SK-N-MC (cell line): ENCODE data around the gene ABCA5.

ENCODE experiments used
- DNase-seq: peaks from one replicate; pipeline ENCODE4 v3.0.0-alpha.2; 2011; ENCODE audit warnings: low read depth, low spot score
- H3K27ac ChIP-seq: fragments of 200-600 bp; sonication (generic); 2 replicates; pipeline ENCODE4 v1.5.1; 2016; ENCODE audit warnings: mixed run types
- H3K36me3 ChIP-seq: fragments of 200-600 bp; sonication (generic); 2 replicates; pipeline ENCODE4 v1.6.1; 2017; ENCODE audit warnings: antibody characterized with exemption, low read length, mixed read lengths; ENCODE audit not compliant: insufficient read depth
- H3K4me3 ChIP-seq: fragments of 200-600 bp; sonication (generic); 2 replicates; pipeline ENCODE4 v1.5.1; 2016
- H3K9ac ChIP-seq: fragments of 200-600 bp; sonication (generic); 2 replicates; pipeline ENCODE4 v1.8.0; 2017; ENCODE audit warnings: mixed run types, mixed read lengths; ENCODE audit not compliant: insufficient read length
- H3K9me3 ChIP-seq: fragments of 200-600 bp; sonication (generic); 2 replicates; pipeline ENCODE4 v1.6.1; 2017; ENCODE audit warnings: low read depth, mild to moderate bottlenecking, antibody characterized with exemption, low read length, moderate library complexity, mixed read lengths
- EZH2 ChIP-seq: fragments of 200-600 bp; sonication (generic); IDR thresholded peaks from one replicate; pipeline ENCODE4 v1.6.1; 2017; ENCODE audit warnings: antibody characterized with exemption
- FOXP2 ChIP-seq: optimal IDR thresholded peaks from 2 replicates; pipeline ENCODE3; 2011; ENCODE audit warnings: mild to moderate bottlenecking, moderate library complexity; ENCODE audit not compliant: insufficient read depth; ENCODE audit errors: extremely low read length, control extremely low read depth
- POLR2AphosphoS5 ChIP-seq: IDR thresholded peaks from 2 replicates; pipeline ENCODE4 v1.6.1; 2012; ENCODE audit warnings: mild to moderate bottlenecking, low read depth, low read length, borderline replicate concordance

The ABCA5 gene

GRCh38 chr17:69339937-69340336 lies 13.0 kb upstream of the ABCA5 start:
- TF ChIP-seq POLR2AphosphoS5 (no peak), FOXP2 (no peak), EZH2 (no peak)
- Histone ChIP-seq H3K4me3 (no peak overlapping the region), H3K36me3 (no peaks in the 10 kb centered on the region), H3K9ac (no peak overlapping the region), H3K27ac (0 out of 2 replicates have a peak overlapping the region, but pooled peaks have one; percentile 3), H3K9me3 (no peaks in the 10 kb centered on the region)
- DNase-seq, result no peak

DNA sequence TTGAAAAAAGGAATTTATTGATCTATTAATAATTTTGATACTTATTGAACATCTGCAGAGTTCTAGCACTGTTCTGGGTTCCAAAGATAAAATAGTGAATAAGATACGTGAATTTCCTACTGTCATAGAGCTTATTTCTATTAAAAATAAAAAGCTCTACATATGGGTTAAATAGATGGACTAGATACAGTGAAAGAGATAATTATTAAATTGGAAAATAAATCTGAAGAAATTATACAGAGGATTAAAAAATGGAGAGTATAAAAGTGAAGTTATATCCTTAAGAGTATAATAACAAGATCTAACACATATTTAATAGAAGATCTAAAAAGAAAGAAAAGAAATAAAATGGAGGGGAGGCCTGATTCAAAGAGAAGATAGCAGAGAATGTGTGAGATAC lies 10.1 kb upstream of the ABCA5 start:
- Histone ChIP-seq H3K4me3 (no peak overlapping the region), H3K9ac (no peak overlapping the region), H3K27ac (no peak overlapping the region), H3K9me3 (no peaks in the 10 kb centered on the region), H3K36me3 (no peaks in the 10 kb centered on the region)
- TF ChIP-seq POLR2AphosphoS5 (no peak), FOXP2 (no peak), EZH2 (no peak)
- DNase-seq, result no peak

DNA sequence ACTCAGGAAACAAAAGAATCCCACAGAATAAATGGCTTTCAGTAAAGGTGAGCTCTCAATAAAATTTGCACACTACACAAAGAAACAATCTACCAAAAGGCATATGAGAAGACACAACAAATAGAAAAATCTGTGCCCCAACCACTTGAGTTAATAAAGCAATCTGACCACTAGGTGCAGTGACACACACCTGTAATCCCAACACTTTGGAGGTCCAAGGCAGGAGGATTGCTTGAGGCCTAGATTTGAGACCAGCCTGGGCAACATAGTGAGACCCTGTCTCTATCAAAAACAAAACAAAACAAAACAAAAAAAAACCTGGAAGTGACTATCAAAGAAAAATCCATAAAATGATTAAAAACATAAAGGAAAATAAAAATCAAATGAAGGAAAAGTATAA lies 9.6 kb upstream of the ABCA5 start:
- Histone ChIP-seq H3K36me3 (no peaks in the 10 kb centered on the region), H3K27ac (no peak overlapping the region), H3K4me3 (no peak overlapping the region), H3K9me3 (no peaks in the 10 kb centered on the region), H3K9ac (no peak overlapping the region)
- no peak for DNase-seq
- TF ChIP-seq POLR2AphosphoS5 (no peak), EZH2 (no peak), FOXP2 (no peak)

- no peak for TF ChIP-seq EZH2
- Histone ChIP-seq H3K9me3 (no peaks in the 10 kb centered on the region), H3K9ac (no peak overlapping the region), H3K27ac (no peak overlapping the region), H3K4me3 (no peak overlapping the region), H3K36me3 (no peaks in the 10 kb centered on the region)
- DNase-seq, result no peak
Measured at GRCh38 chr17:69335058-69335457, 8.1 kb upstream of the ABCA5 start.

DNA sequence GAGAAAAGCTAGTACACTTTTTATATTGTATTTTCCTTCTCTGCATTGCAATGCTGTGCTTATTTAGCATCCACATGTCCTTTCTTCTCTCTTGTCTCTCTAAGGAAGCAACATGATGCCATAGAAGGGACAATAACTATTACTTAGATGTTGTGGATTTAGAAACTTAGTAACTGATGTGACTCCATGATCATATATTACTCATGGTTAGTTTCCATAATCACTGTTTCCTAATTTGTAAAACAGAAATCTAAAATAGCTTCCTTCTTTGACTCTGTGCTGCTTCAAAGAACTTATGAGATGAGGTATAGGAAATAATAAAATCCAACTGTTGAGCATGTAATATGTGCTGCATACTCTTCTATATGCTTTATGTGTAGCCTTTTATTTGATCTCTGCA lies 6.6 kb upstream of the ABCA5 start:
- no peak for DNase-seq
- Histone ChIP-seq H3K9ac (no peak overlapping the region), H3K36me3 (no peaks in the 10 kb centered on the region), H3K9me3 (no peaks in the 10 kb centered on the region), H3K4me3 (no peak overlapping the region), H3K27ac (no peak overlapping the region)
- TF ChIP-seq FOXP2, result no peak
- TF ChIP-seq EZH2, result no peak
- no peak for TF ChIP-seq POLR2AphosphoS5

DNA sequence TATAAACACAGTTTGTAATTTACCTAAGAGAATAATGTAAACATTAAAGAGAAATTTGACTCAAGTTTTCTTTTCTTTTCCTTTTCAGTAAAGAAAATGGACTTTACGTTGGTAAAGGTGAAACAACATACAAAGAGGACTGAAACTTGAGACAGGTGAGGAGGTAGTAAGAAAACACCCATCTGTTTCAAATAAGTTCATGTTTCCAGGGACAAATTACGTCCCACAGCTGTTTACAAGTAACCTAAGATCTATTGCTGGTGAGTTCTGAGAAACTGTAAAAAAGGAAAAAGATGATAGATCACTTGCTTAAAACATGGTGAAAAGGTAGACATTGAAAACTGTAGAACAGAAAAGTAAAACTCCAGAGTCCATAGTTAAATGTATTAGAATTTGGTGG lies 4.8 kb upstream of the ABCA5 start:
- Histone ChIP-seq H3K9me3 (no peaks in the 10 kb centered on the region), H3K36me3 (no peaks in the 10 kb centered on the region), H3K9ac (no peak overlapping the region), H3K4me3 (no peak overlapping the region), H3K27ac (no peak overlapping the region)
- TF ChIP-seq EZH2 (no peak), FOXP2 (no peak)
- DNase-seq, result no peak

GRCh38 chr17:69326377-69327059 lies 415 bp downstream of the ABCA5 start:
- no peak for DNase-seq
- H3K27ac ChIP-seq, result no peak overlapping the region
- no peaks in the 10 kb centered on the region for H3K36me3 ChIP-seq
- peak overlapping the region; percentile 98 for H3K4me3 ChIP-seq
- TF ChIP-seq EZH2 (no peak), FOXP2 (no peak), POLR2AphosphoS5 (no peak)
- peak overlapping the region; percentile 75 for H3K9ac ChIP-seq
- H3K9me3 ChIP-seq, result no peaks in the 10 kb centered on the region

DNA sequence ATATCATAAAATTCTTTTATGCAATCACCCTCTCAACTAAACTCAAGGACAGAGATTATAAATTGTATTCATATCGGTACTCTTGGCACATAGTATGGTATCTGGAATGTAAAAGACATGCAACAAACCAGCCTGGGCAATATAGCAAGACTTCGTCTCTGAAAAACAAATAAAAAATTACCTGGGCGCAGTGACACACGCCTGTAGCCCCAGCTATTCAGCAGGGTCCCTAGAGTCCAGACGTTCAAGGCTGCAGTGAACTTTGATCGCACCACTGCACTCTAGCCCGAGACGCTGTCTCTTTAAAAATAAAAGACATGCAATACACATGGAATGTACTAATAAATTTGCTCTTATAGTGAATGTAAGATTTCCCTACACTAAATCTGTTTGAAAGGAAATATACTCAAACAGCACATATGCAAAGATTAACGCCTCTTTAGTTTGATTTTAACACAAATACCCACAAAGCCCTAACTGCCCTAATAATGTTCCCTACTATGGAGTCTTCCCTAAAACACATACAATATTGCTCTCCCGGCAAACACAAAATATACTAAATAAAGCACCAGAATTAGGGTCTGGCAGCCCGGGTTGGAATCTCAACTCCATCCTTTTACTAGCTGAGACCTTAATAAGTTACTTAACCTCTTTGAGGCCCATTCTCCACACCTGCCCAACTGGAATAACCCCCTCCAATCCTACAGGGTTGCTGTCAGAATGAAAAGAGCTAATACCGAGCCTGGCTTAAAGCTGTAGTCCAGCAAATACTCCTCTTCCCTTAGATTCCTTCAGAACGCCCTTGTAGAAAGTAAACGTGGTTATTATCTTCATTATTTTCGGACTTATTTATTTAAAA lies 1.2 kb downstream of the ABCA5 start:
- no peak for DNase-seq
- peak overlapping the region; percentile 98 for H3K4me3 ChIP-seq
- no peak for TF ChIP-seq POLR2AphosphoS5
- no peak for TF ChIP-seq FOXP2
- no peak for TF ChIP-seq EZH2
- no peaks in the 10 kb centered on the region for H3K36me3 ChIP-seq
- H3K27ac ChIP-seq, result no peak overlapping the region
- peak overlapping the region; percentile 75 for H3K9ac ChIP-seq
- H3K9me3 ChIP-seq, result no peaks in the 10 kb centered on the region

GRCh38 chr17:69323806-69324205 lies 3.1 kb downstream of the ABCA5 start:
- TF ChIP-seq EZH2, result no peak
- TF ChIP-seq POLR2AphosphoS5, result no peak
- TF ChIP-seq FOXP2, result no peak
- H3K9me3 ChIP-seq, result no peaks in the 10 kb centered on the region
- DNase-seq, result no peak
- H3K9ac ChIP-seq, result no peak overlapping the region
- no peak overlapping the region for H3K27ac ChIP-seq
- H3K36me3 ChIP-seq, result no peaks in the 10 kb centered on the region
- no peak overlapping the region for H3K4me3 ChIP-seq
